Immature natural killer cell (primary cell): ENCODE results near the gene IFI27L1. TPM values are rescaled to one million over a fixed set of nuclear protein-coding genes. Genes with fewer than 3 reads are reported as not detected.

Experiments
- DNase-seq, 3 donors: peaks; one replicate each; pipeline ENCODE4 v3.0.0; 2022; ENCODE audit warnings: mixed read lengths in 1 of 3
- H3K27ac Mint-ChIP-seq, 6 donors: one replicate each; pipeline ENCODE4 v1.8.0; 2020; ENCODE audit warnings: mixed read lengths in 6 of 6, mild to moderate bottlenecking in 5 of 6, inconsistent platforms in 4 of 6, moderate library complexity in 3 of 6
- H3K27me3 Mint-ChIP-seq, 3 donors: one replicate each; pipeline ENCODE4 v1.8.0; 2020 to 2021; ENCODE audit warnings: low read depth in 3 of 3, mild to moderate bottlenecking in 3 of 3, mixed read lengths in 3 of 3, moderate library complexity in 3 of 3, inconsistent platforms in 1 of 3
- H3K36me3 Mint-ChIP-seq, 3 donors: one replicate each; pipeline ENCODE4 v1.8.0; 2020; ENCODE audit warnings: mixed read lengths in 3 of 3, inconsistent platforms in 2 of 3, mild to moderate bottlenecking in 2 of 3
- H3K4me1 Mint-ChIP-seq, 2 donors: one replicate each; pipeline ENCODE4 v1.8.0; 2020; ENCODE audit warnings: inconsistent platforms in 2 of 2, mild to moderate bottlenecking in 2 of 2, mixed read lengths in 2 of 2, moderate library complexity in 1 of 2
- H3K4me3 Mint-ChIP-seq, 5 donors: one replicate each; pipeline ENCODE4 v1.8.0; 2020; ENCODE audit warnings: mild to moderate bottlenecking in 5 of 5, mixed read lengths in 5 of 5, inconsistent platforms in 3 of 5, moderate library complexity in 3 of 5
- H3K9me3 Mint-ChIP-seq, 6 donors: one replicate each; pipeline ENCODE4 v1.8.0; 2020; ENCODE audit warnings: mild to moderate bottlenecking in 6 of 6, mixed read lengths in 6 of 6, inconsistent platforms in 4 of 6, moderate library complexity in 3 of 6
- polyA plus RNA-seq, 3 donors: library from polyadenylated mRNA; unstranded; fragments of 300-500 nt; fragmentation: Illumina TruSeq; gene quantifications; one replicate each; pipeline ENCODE4 v1.2.3, GENCODE V29; 2021

IFI27L1 gene
- polyA plus RNA-seq, 3 donors from 2014 or later, result 10.0 to 19.3 (median 10.3) TPM

DNA sequence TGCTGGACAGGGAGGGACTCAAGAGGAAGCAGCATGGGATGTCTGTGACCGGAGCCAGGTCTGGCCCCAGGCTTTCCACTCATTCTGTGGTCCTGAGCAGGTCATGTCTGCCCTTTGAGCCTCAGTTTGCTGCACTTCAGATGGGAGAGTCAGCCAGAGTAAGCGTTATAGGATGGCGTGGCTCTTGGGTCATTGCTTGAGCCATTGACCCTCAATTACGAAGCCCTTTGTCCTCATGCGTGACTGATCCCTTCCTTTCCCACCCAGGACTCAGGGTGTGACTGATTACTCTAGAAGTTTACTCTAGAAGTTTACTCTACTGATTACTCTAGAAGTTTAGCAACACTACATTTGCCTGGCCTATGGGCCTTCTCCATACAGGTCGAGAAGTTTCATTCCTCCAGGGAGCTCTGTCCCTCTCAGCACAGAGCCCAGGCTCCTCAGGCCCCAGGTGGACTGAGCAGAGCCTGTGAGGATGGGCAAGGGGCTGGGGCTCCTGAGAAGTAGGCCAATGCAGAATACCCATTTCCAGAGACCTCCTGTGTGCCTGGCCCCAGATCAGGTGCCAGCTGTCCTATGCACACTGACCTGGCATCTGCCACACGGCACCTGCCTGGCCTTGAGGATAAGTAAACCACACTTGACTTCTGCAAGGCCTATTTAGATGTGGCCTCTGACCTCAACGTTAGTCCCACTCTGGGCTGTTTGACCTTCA lies 21.8 kb downstream of the IFI27L1 start:
- no peak overlapping the region for H3K4me3 Mint-ChIP-seq
- H3K36me3 Mint-ChIP-seq, result peaks cover 0 to 8% (median 0%) of the 10 kb centered on the region in 3 donors
- H3K4me1 Mint-ChIP-seq, result no peaks in the 10 kb centered on the region
- H3K27ac Mint-ChIP-seq, result no peak overlapping the region
- DNase-seq, result no peak
- H3K9me3 Mint-ChIP-seq, result no peaks in the 10 kb centered on the region
- H3K27me3 Mint-ChIP-seq, result peaks cover 0 to 2% (median 2%) of the 10 kb centered on the region in 3 donors

DNA sequence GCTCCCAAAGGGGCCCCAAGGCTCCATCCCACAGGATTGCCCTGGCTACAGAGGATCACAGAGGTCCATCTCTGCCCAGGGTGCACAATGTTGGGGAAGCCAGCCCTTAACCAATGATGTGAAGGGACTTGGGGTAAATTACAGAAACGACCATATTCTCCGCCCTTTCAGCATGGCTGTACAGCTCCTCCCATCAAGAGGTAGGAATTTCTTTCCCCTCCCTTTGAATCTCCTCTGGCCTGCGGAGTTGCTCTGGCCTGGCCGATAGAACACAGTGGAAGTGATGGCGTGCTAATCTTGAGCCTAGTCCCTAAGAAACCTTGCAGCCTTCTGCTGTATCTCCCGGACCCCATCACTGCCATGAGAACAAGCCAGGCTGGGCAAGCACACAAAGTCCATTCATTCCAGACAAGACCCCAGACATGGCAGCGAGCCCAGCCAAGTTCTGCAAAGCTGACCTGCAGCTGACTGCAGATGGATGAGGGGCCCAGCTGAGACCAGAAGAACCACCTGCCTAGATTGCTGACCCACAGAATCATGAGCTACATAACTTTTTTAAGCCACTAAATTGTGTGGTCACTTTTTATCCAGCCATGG lies 22.5 kb downstream of the IFI27L1 start:
- H3K27ac Mint-ChIP-seq, result no peak overlapping the region
- H3K4me3 Mint-ChIP-seq, result no peak overlapping the region
- H3K4me1 Mint-ChIP-seq, result no peaks in the 10 kb centered on the region
- peaks cover 0 to 2% (median 2%) of the 10 kb centered on the region in 3 donors for H3K27me3 Mint-ChIP-seq
- no peak for DNase-seq
- no peaks in the 10 kb centered on the region for H3K9me3 Mint-ChIP-seq
- H3K36me3 Mint-ChIP-seq, result peaks cover 0 to 7% (median 0%) of the 10 kb centered on the region in 3 donors

DNA sequence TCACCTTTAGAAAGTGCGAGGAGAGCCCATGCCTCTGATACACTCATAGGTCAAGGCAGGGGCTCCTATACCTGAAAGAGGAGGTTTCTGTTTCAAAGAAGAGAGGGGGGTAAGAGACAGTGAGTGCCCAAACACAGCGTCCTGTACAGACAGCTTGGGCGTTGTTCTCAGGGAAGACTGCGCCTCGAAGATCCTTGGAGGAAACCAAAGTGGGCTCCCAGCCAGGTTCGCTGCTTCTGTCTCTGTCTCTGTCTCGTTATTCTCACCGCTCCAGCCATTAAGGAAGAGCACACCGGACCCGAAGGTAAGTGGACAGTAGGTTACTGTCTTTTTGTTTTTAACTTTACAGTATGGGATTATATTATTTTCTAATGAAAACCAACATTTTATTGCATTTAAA lies 23.6 kb downstream of the IFI27L1 start:
- Mint-ChIP-seq H3K27ac (no peak overlapping the region), H3K36me3 (peaks cover 0 to 4% (median 0%) of the 10 kb centered on the region in 3 donors), H3K27me3 (peaks cover 0 to 2% (median 0%) of the 10 kb centered on the region in 3 donors), H3K4me3 (no peak overlapping the region), H3K9me3 (no peaks in the 10 kb centered on the region), H3K4me1 (no peaks in the 10 kb centered on the region)
- no peak for DNase-seq

DNA sequence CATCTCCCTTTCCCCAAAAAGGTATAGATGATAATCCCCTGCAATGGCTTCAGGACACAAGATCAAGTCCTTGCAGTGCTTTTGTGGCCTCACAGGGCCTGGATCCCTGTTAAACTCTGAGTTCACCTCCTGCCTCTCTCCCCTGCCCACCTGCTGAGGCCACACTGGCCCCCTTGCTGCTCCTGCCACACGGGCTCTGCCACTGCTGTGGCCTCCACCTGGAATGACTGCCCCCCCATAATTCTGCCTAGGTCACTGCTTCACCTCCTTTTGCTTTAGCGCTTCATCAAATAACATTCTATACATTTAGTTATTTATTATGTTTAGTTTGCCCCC lies 28.8 kb downstream of the IFI27L1 start:
- Mint-ChIP-seq H3K36me3 (peaks cover 0 to 4% (median 0%) of the 10 kb centered on the region in 3 donors), H3K27me3 (peaks cover 0 to 6% (median 4%) of the 10 kb centered on the region in 3 donors), H3K4me1 (no peaks in the 10 kb centered on the region), H3K27ac (no peak overlapping the region), H3K9me3 (no peaks in the 10 kb centered on the region), H3K4me3 (no peak overlapping the region)
- no peak for DNase-seq

GRCh38 chr14:94110552-94111181 lies 29.6 kb downstream of the IFI27L1 start, which contains the start of gene IFI27:
TSS of gene IFI27 (plus strand) at chr14:94110736.
- Mint-ChIP-seq H3K4me1 (no peaks in the 10 kb centered on the region), H3K4me3 (no peak within 1 kb of the TSS), H3K9me3 (no peaks in the 10 kb centered on the region), H3K27ac (no peak within 1 kb of the TSS), H3K36me3 (peaks cover 0 to 4% (median 0%) of the 10 kb centered on the region in 3 donors), H3K27me3 (peaks cover 0 to 12% (median 4%) of the 10 kb centered on the region in 3 donors)
- DNase-seq, result no peak

GRCh38 chr14:94111276-94112095 lies 30.4 kb downstream of the IFI27L1 start:
- peaks cover 0 to 4% (median 0%) of the 10 kb centered on the region in 3 donors for H3K36me3 Mint-ChIP-seq
- no peaks in the 10 kb centered on the region for H3K4me1 Mint-ChIP-seq
- no peak overlapping the region for H3K27ac Mint-ChIP-seq
- peaks cover 0 to 14% (median 6%) of the 10 kb centered on the region in 3 donors for H3K27me3 Mint-ChIP-seq
- H3K4me3 Mint-ChIP-seq, result no peak overlapping the region
- no peaks in the 10 kb centered on the region for H3K9me3 Mint-ChIP-seq
- DNase-seq, result no peak

DNA sequence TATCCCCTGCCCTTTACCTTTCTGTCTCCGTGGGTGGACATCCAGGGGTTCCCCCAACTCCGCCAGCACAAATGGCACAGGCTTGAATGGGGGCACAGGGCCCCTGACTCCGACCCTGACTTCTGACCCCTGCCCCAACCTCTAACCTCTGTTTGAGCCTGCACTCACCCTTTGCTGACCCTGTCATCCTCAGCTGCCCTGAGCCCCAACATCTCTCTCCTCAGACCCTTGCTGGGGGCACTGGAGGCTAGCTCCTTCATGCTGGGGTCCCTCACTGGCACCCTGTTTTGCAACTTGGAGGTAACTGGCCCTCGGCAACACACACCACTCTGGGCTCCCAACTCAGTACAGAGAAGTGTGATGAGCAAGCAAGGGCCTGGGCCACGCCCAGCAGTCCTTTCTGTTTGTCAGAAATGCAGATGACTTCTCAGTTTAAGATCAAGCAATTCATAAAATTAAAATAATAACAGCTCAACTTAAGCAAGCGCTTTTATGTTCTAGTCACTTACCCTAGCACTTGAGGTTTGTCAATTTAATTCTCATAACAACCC lies 31.5 kb downstream of the IFI27L1 start:
- Mint-ChIP-seq H3K36me3 (no peaks in the 10 kb centered on the region), H3K27ac (peak overlapping the region in 1 of 6 donors; percentile 43), H3K4me3 (no peak overlapping the region), H3K9me3 (no peaks in the 10 kb centered on the region), H3K27me3 (peaks cover 0 to 17% (median 6%) of the 10 kb centered on the region in 3 donors), H3K4me1 (no peaks in the 10 kb centered on the region)
- no peak for DNase-seq

- Mint-ChIP-seq H3K27me3 (peaks cover 0 to 19% (median 6%) of the 10 kb centered on the region in 3 donors), H3K4me1 (no peaks in the 10 kb centered on the region), H3K27ac (no peak overlapping the region), H3K9me3 (no peaks in the 10 kb centered on the region), H3K4me3 (no peak overlapping the region), H3K36me3 (no peaks in the 10 kb centered on the region)
- DNase-seq, result no peak
These were observed 32.0 kb downstream of the IFI27L1 start for GRCh38 chr14:94113073-94113472.

DNA sequence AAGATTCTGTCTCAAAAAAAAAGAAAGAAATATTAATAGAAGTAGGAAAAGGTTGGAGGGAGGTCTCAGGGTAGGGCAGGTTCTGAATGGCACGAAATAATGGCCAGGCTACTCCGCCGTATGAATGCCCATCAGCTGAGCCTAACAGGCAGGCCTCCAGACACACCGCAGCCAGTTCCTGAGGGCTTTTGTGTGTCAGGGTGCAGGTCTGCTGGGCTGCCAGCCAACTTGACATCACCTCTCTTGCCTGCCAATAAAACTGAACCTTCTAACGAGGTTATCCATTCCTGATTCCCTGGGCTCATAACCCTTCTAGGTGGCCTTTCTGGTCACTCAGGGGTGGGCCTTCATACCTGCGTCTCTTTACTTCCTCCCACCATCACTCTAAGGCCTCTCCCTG lies 32.4 kb downstream of the IFI27L1 start:
- Mint-ChIP-seq H3K9me3 (no peaks in the 10 kb centered on the region), H3K27me3 (peaks cover 0 to 19% (median 6%) of the 10 kb centered on the region in 3 donors), H3K36me3 (no peaks in the 10 kb centered on the region), H3K4me1 (no peaks in the 10 kb centered on the region), H3K4me3 (no peak overlapping the region), H3K27ac (no peak overlapping the region)
- no peak for DNase-seq

DNA sequence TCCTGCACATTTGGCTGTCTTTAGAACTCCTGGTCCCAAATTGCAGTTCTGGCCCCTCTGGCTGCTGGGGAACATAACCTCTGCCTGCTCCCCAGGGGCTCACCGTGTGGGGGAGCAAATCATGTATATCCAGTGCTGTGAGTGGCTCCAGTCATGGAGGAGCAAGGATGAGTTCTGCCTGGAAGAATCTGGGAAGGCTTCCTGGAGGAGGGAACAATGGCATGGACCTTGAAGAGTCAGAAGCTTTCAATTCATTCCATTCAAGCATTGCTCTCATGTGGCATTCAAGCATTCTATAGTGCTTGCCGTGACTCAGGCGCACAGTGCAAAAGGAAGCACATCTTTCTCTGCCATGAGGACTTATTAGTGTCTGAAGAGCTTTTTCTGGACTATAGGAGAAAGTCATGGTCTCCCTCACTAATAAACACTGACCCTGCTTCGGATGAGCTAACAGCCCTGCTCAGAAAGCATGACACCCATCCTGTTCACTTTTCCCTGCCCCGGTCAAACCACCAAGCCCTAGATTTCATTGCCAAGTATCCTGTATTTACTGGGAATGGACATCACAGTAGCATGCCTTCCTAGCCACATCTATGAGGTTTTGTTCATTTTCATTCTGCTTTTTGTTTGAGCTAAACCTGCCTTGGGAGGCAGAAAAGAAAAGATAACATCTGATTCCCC lies 32.9 kb downstream of the IFI27L1 start:
- H3K36me3 Mint-ChIP-seq, result no peaks in the 10 kb centered on the region
- H3K9me3 Mint-ChIP-seq, result no peaks in the 10 kb centered on the region
- no peak overlapping the region for H3K27ac Mint-ChIP-seq
- peaks cover 0 to 19% (median 6%) of the 10 kb centered on the region in 3 donors for H3K27me3 Mint-ChIP-seq
- H3K4me1 Mint-ChIP-seq, result no peaks in the 10 kb centered on the region
- no peak for DNase-seq
- H3K4me3 Mint-ChIP-seq, result no peak overlapping the region

GRCh38 chr14:94114589-94115057 lies 33.5 kb downstream of the IFI27L1 start:
- Mint-ChIP-seq H3K4me1 (no peaks in the 10 kb centered on the region), H3K36me3 (no peaks in the 10 kb centered on the region)

DNA sequence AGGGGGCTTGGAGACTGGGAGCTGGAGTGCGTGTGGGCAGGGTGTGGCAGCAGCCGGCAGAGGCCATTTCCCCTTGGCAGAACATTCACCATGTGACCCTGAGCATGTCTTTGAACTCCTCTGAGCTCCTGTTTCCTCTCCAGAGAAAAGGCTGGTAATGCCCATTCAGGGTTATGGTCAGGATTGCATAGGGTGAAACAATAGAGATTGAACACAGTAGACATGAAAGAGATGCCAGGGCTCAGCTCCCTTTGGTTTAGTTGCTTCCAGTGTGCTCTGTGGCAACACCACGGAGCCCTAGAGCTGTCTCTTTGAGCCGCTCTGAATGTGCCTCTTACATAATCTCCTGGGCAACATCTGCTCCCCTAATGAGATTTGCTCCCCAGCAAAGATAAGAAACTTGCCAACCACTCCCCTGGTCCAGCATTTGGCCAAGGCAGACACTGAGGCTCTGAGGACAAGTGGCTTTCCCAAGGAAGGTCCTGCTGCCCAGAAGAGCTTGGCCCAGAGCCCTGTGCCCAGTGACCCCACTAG lies 34.0 kb downstream of the IFI27L1 start:
- Mint-ChIP-seq H3K36me3 (no peaks in the 10 kb centered on the region), H3K27me3 (peaks cover 0 to 19% (median 6%) of the 10 kb centered on the region in 3 donors), H3K9me3 (peaks cover 0 to 6% (median 0%) of the 10 kb centered on the region in 6 donors), H3K27ac (peak overlapping the region in 1 of 6 donors; percentile 35), H3K4me3 (no peak overlapping the region), H3K4me1 (no peaks in the 10 kb centered on the region)
- no peak for DNase-seq

More at GRCh38 chr14:94114589-94115057, 33.5 kb downstream of the IFI27L1 start:
- Mint-ChIP-seq H3K9me3 (peaks cover 0 to 3% (median 0%) of the 10 kb centered on the region in 6 donors), H3K27me3 (peaks cover 0 to 19% (median 6%) of the 10 kb centered on the region in 3 donors), H3K4me3 (no peak overlapping the region), H3K27ac (no peak overlapping the region)
- DNase-seq, result no peak
